DND-41 (cell line): ENCODE results near the gene ZNF134.

ENCODE experiments used
- ATAC-seq: fragments of 200-7000 bp; cut with Tn5 transposase; 3 replicates; pipeline ENCODE4 v1.9.1; 2021; ENCODE audit warnings: low read depth; ENCODE audit not compliant: insufficient read depth
- DNase-seq: peaks from one replicate; pipeline ENCODE4 v3.0.0-alpha.2; 2020
- H2AFZ ChIP-seq: 2 replicates; pipeline ENCODE4 v1.6.0; 2012; ENCODE audit warnings: low read depth, low read length
- H3K27ac ChIP-seq: 2 replicates; pipeline ENCODE4 v1.5.1; 2012; ENCODE audit warnings: low read length, inconsistent platforms
- H3K27me3 ChIP-seq: fragments of 200-600 bp; sonication (generic); 2 replicates; pipeline ENCODE4 v1.6.0; 2012; ENCODE audit warnings: low read length, mild to moderate bottlenecking, inconsistent platforms; ENCODE audit not compliant: insufficient read depth, poor library complexity
- H3K36me3 ChIP-seq: 2 replicates; pipeline ENCODE4 v1.5.1; 2012; ENCODE audit warnings: low read length, inconsistent platforms; ENCODE audit not compliant: insufficient read depth
- H3K4me1 ChIP-seq: 2 replicates; pipeline ENCODE4 v1.5.1; 2012; ENCODE audit warnings: mild to moderate bottlenecking, low read length; ENCODE audit not compliant: insufficient read depth
- H3K4me2 ChIP-seq: 2 replicates; pipeline ENCODE4 v1.6.0; 2012; ENCODE audit warnings: mild to moderate bottlenecking, moderate library complexity, low read length, inconsistent platforms; ENCODE audit not compliant: insufficient read depth
- H3K4me3 ChIP-seq, 2 experiments: fragments of 200-600 bp in 1 of 2; shearing (Covaris generic) in 1 of 2; 2 replicates each; pipeline ENCODE4 v1.5.1; 2012 to 2016; ENCODE audit warnings: inconsistent platforms in 2 of 2, low read length in 2 of 2, mild to moderate bottlenecking in 2 of 2, low read depth in 1 of 2, moderate library complexity in 1 of 2
- H3K79me2 ChIP-seq: 2 replicates; pipeline ENCODE4 v1.6.0; 2012; ENCODE audit warnings: low read length, inconsistent platforms; ENCODE audit not compliant: insufficient read depth
- H3K9ac ChIP-seq: 2 replicates; pipeline ENCODE4 v1.6.0; 2012; ENCODE audit warnings: low read depth, mild to moderate bottlenecking, inconsistent platforms, low read length, moderate library complexity
- H3K9me3 ChIP-seq: 2 replicates; pipeline ENCODE4 v1.5.1; 2012; ENCODE audit warnings: low read length, moderate library complexity, mild to moderate bottlenecking, inconsistent platforms; ENCODE audit not compliant: insufficient read depth, severe bottlenecking
- H4K20me1 ChIP-seq: 2 replicates; pipeline ENCODE4 v1.6.0; 2012; ENCODE audit warnings: low read length; ENCODE audit not compliant: insufficient read depth
- CTCF ChIP-seq: IDR thresholded peaks from 2 replicates; pipeline ENCODE4 v1.5.1; 2012; ENCODE audit warnings: borderline replicate concordance, low read length, moderate library complexity, mild to moderate bottlenecking; ENCODE audit not compliant: poor library complexity, severe bottlenecking; ENCODE audit errors: extremely low read depth
- EZH2 ChIP-seq: IDR thresholded peaks from 3 replicates; pipeline ENCODE4 v1.6.1; 2012; ENCODE audit warnings: borderline replicate concordance, low read depth, mild to moderate bottlenecking, moderate library complexity, low read length, inconsistent platforms; ENCODE audit not compliant: severe bottlenecking

Gene ZNF134

GRCh38 chr19:57643734-57644133, 29.7 kb downstream of the ZNF134 start:
- no peak for ATAC-seq
- TF ChIP-seq CTCF = no peak
- no peak for TF ChIP-seq EZH2

GRCh38 chr19:57648331-57649003, 34.4 kb downstream of the ZNF134 start:
- no peak for TF ChIP-seq CTCF
- no peak for TF ChIP-seq EZH2
- Histone ChIP-seq H3K36me3 (peaks cover 1% of the 10 kb centered on the region), H3K9ac (no peak overlapping the region), H2AFZ (no peak overlapping the region), H3K4me3 (no peak overlapping the region), H3K27me3 (no peaks in the 10 kb centered on the region), H3K9me3 (peaks cover 14% of the 10 kb centered on the region), H3K4me2 (no peak overlapping the region), H3K79me2 (no peaks in the 10 kb centered on the region), H4K20me1 (no peaks in the 10 kb centered on the region), H3K27ac (no peak overlapping the region; the same call in 1 of the 2 replicates), H3K4me1 (peaks cover 41% of the 10 kb centered on the region)
- ATAC-seq (no peak), DNase-seq (no peak)

More at GRCh38 chr19:57643734-57644133, 29.7 kb downstream of the ZNF134 start:
- no peaks in the 10 kb centered on the region for H4K20me1 ChIP-seq
- H3K27me3 ChIP-seq = no peaks in the 10 kb centered on the region
- 0 out of 2 replicates have a peak, but pooled peaks cover 3% of the 10 kb centered on the region for H3K79me2 ChIP-seq
- H3K4me3 ChIP-seq = no peak overlapping the region
- H2AFZ ChIP-seq = no peak overlapping the region
- DNase-seq = no peak
- peaks cover 8% of the 10 kb centered on the region; the same call in 1 of the 2 replicates for H3K4me1 ChIP-seq
- H3K9ac ChIP-seq = no peak overlapping the region
- H3K4me2 ChIP-seq = no peak overlapping the region
- H3K9me3 ChIP-seq = peaks cover 39% of the 10 kb centered on the region
- H3K36me3 ChIP-seq = peaks cover 48% of the 10 kb centered on the region
- no peak overlapping the region for H3K27ac ChIP-seq

GRCh38 chr19:57651654-57651996, 37.6 kb downstream of the ZNF134 start:
- TF ChIP-seq CTCF (no peak), EZH2 (no peak)
- Histone ChIP-seq H3K4me3 (peak overlapping the region in 1 of 2 experiments; percentile 25; a peak in 2 of 4 replicates), H3K4me2 (peak overlapping the region; percentile 47), H3K9me3 (peaks cover 17% of the 10 kb centered on the region), H2AFZ (peak overlapping the region; percentile 53), H4K20me1 (no peaks in the 10 kb centered on the region), H3K79me2 (no peaks in the 10 kb centered on the region), H3K36me3 (no peaks in the 10 kb centered on the region; the same call in 1 of the 2 replicates), H3K27ac (peak overlapping the region; percentile 70), H3K27me3 (no peaks in the 10 kb centered on the region), H3K9ac (no peak overlapping the region; the same call in 1 of the 2 replicates), H3K4me1 (peaks cover 36% of the 10 kb centered on the region)
- ATAC-seq = no peak
- DNase-seq = no peak

DNA sequence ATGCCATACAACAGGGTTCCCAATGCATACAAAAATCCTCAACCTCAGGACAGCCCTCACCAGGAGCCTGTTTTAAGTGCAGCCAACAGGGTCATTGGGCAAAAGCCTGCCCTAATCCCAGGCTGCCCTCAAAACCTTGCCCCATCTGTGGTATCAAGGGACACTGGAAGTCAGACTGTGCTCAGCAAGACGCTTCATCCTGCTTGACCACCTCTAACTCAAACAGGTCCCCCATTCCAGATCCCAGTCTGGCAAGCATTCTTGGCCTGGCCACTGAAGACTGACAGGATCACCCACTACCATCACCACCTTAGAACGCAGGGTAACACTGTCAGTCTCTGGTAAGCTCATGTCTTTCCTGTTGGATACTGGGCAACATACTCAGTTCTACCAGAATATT, 39.6 kb downstream of the ZNF134 start:
- H3K4me2 ChIP-seq = no peak overlapping the region
- TF ChIP-seq CTCF (no peak), EZH2 (no peak)
- H3K4me3 ChIP-seq = no peak overlapping the region
- no peaks in the 10 kb centered on the region for H4K20me1 ChIP-seq
- ATAC-seq (no peak), DNase-seq (no peak)
- H3K79me2 ChIP-seq = no peaks in the 10 kb centered on the region
- peaks cover 17% of the 10 kb centered on the region for H3K9me3 ChIP-seq
- H3K9ac ChIP-seq = no peak overlapping the region
- no peaks in the 10 kb centered on the region for H3K27me3 ChIP-seq
- no peak overlapping the region for H2AFZ ChIP-seq
- no peak overlapping the region for H3K27ac ChIP-seq
- peaks cover 33% of the 10 kb centered on the region for H3K4me1 ChIP-seq
- H3K36me3 ChIP-seq = no peaks in the 10 kb centered on the region; the same call in 1 of the 2 replicates
